Embryonic facial prominence (tissue), 1 donor: ENCODE measurements around the gene PEAK1.

Source experiments
- DNase-seq: peaks from one replicate; pipeline ENCODE4 v3.0.0-alpha.2; 2016; ENCODE audit errors: extremely low spot score

PEAK1 gene

GRCh38 chr15:77126529-77127326 is 293.2 kb downstream of the PEAK1 start:
- no peak for DNase-seq

- DNase-seq = no peak
Measured at GRCh38 chr15:77123854-77124253, 296.1 kb downstream of the PEAK1 start.

- no peak for DNase-seq
Measured at GRCh38 chr15:77122576-77122975, 297.3 kb downstream of the PEAK1 start.

GRCh38 chr15:77121599-77121998 is 298.3 kb downstream of the PEAK1 start:
- DNase-seq = no peak

- no peak for DNase-seq
Measured at GRCh38 chr15:77120576-77120975, 299.3 kb downstream of the PEAK1 start.

GRCh38 chr15:77119446-77119845 is 300.5 kb downstream of the PEAK1 start:
- DNase-seq = no peak

- DNase-seq = peak; percentile 78
Measured at GRCh38 chr15:77118882-77119321, 301.0 kb downstream of the PEAK1 start.

- no peak for DNase-seq
Measured at GRCh38 chr15:77115179-77115578, 304.7 kb downstream of the PEAK1 start.

GRCh38 chr15:77112838-77113504 is 306.9 kb downstream of the PEAK1 start:
- DNase-seq = no peak

- DNase-seq = no peak
Measured at GRCh38 chr15:77111789-77112188, 308.1 kb downstream of the PEAK1 start.

GRCh38 chr15:77107531-77108355 is 312.2 kb downstream of the PEAK1 start:
- DNase-seq = no peak

GRCh38 chr15:77107068-77107467 is 312.8 kb downstream of the PEAK1 start:
- DNase-seq = no peak

GRCh38 chr15:77104155-77104554 is 315.7 kb downstream of the PEAK1 start:
- no peak for DNase-seq

GRCh38 chr15:77099741-77100463 is 320.0 kb downstream of the PEAK1 start:
- no peak for DNase-seq

- DNase-seq = no peak
Measured at GRCh38 chr15:77098572-77098971, 321.3 kb downstream of the PEAK1 start.

GRCh38 chr15:77097921-77098320 is 322.0 kb downstream of the PEAK1 start:
- DNase-seq = no peak

- no peak for DNase-seq
Measured at GRCh38 chr15:77097248-77097721, 322.6 kb downstream of the PEAK1 start.

GRCh38 chr15:77096541-77096940 is 323.4 kb downstream of the PEAK1 start:
- DNase-seq = no peak

- DNase-seq = no peak
Measured at GRCh38 chr15:77096138-77096537, 323.8 kb downstream of the PEAK1 start.

- DNase-seq = no peak
Measured at GRCh38 chr15:77094397-77095030, 325.4 kb downstream of the PEAK1 start.

- no peak for DNase-seq
Measured at GRCh38 chr15:77093436-77093835, 326.5 kb downstream of the PEAK1 start.
